ENCODE measurements around the gene ARHGAP8. TPM values are rescaled to one million over a fixed set of nuclear protein-coding genes. Genes with fewer than 3 reads are reported as not detected.

ARHGAP8 gene
- polyA plus RNA-seq, 2 of the 4 experiments (the other 2 are of a cell fraction) = 1.2 to 3.8 TPM

GRCh38 chr22:44884562-44884961 lies 132.2 kb downstream of the ARHGAP8 start:
- H3K9me3 ChIP-seq = no peaks in the 10 kb centered on the region
- no peak overlapping the region for H3K27ac ChIP-seq
- DNase-seq (ENCODE audit: low read depth in 1 of 2, low spot score in 1 of 2) (no peak), ATAC-seq (no peak), FAIRE-seq (no peak)
- no peak overlapping the region for H3K4me2 ChIP-seq
- CTCF ChIA-PET = no interaction called here
- POLR2A ChIA-PET = no interaction called here
- no peak overlapping the region for H3K4me3 ChIP-seq
- H3K4me1 ChIP-seq = no peaks in the 10 kb centered on the region
- TF ChIP-seq HMGXB4 (CRISPR knock-in tag; IDR thresholded peaks at IDR 0.05; ENCODE audit: borderline replicate concordance) = no peak
- WGBS (ENCODE audit: missing lambda C conversion rate) = 92% methylated on average over 1 of the region's 1 CpG

- no peak for TF ChIP-seq EHMT2 (IDR thresholded peaks at IDR 0.05; ENCODE audit: low read depth)
- TF ChIP-seq CHD4 (IDR thresholded peaks at IDR 0.05; ENCODE audit: borderline replicate concordance) = no peak
- peak in 1 of 2 experiments; percentile 48; a peak in 2 of 6 replicates for ATAC-seq
- ChIA-PET CTCF (interaction anchor here (0.9 kb wide), 1 partner anchor 65 kb away, joined by 3 read pairs; no protein-coding TSS in a partner anchor), POLR2A (no interaction called here)
- Histone ChIP-seq H3K4me1 (no peaks in the 10 kb centered on the region), H3K9me3 (no peaks in the 10 kb centered on the region), H3K27ac (no peak overlapping the region), H3K4me2 (no peak overlapping the region), H3K4me3 (no peak overlapping the region)
- no peak for FAIRE-seq
- 72% methylated on average over 13 of the region's 18 CpGs for WGBS (ENCODE audit: missing lambda C conversion rate)
- DNase-seq (ENCODE audit: low read depth in 1 of 2, low spot score in 1 of 2) = no peak
Observed at GRCh38 chr22:44884968-44885805, 132.8 kb downstream of the ARHGAP8 start.

GRCh38 chr22:44885806-44886360 lies 133.5 kb downstream of the ARHGAP8 start:
- ChIA-PET CTCF (interaction anchor here (0.9 kb wide), 1 partner anchor 66 kb away, joined by 3 read pairs; no protein-coding TSS in a partner anchor), POLR2A (no interaction called here)
- no peak for DNase-seq (ENCODE audit: low read depth in 1 of 2, low spot score in 1 of 2)
- no peak overlapping the region for H3K4me2 ChIP-seq
- H3K4me1 ChIP-seq = no peaks in the 10 kb centered on the region
- no peak overlapping the region for H3K4me3 ChIP-seq
- no peak for TF ChIP-seq SREBF2 (IDR thresholded peaks at IDR 0.05)
- no peak for TF ChIP-seq JUNB (IDR thresholded peaks at IDR 0.05)
- no peak for TF ChIP-seq TFCP2L1 (CRISPR knock-in tag; IDR thresholded peaks at IDR 0.05)
- TF ChIP-seq HES2 (IDR thresholded peaks at IDR 0.05) = no peak
- no peak for TF ChIP-seq HOXB5 (CRISPR knock-in tag; IDR thresholded peaks at IDR 0.05)
- FAIRE-seq = no peak
- no peak overlapping the region for H3K27ac ChIP-seq
- 81% methylated on average over 6 of the region's 14 CpGs for WGBS (ENCODE audit: missing lambda C conversion rate)
- no peak for ATAC-seq
- no peaks in the 10 kb centered on the region for H3K9me3 ChIP-seq

GRCh38 chr22:44887941-44888366 lies 135.6 kb downstream of the ARHGAP8 start:
- H3K4me1 ChIP-seq = no peaks in the 10 kb centered on the region
- ATAC-seq = no peak
- no peak for DNase-seq (ENCODE audit: low read depth in 1 of 2, low spot score in 1 of 2)
- no peaks in the 10 kb centered on the region for H3K9me3 ChIP-seq
- no peak overlapping the region for H3K4me2 ChIP-seq
- 87% methylated on average over 3 of the region's 16 CpGs for WGBS (ENCODE audit: missing lambda C conversion rate)
- H3K27ac ChIP-seq = no peak overlapping the region
- no peak for FAIRE-seq
- no peak overlapping the region for H3K4me3 ChIP-seq
- CTCF ChIA-PET = no interaction called here
- no peak for TF ChIP-seq SMC3 (IDR thresholded peaks at IDR 0.05)
- no peak for TF ChIP-seq FOSB (CRISPR knock-in tag; IDR thresholded peaks at IDR 0.05)
- TF ChIP-seq EHF (CRISPR knock-in tag; IDR thresholded peaks at IDR 0.05) = no peak
- TF ChIP-seq TFCP2L1 (CRISPR knock-in tag; IDR thresholded peaks at IDR 0.05) = no peak
- TF ChIP-seq BHLHE40 (IDR thresholded peaks at IDR 0.05; ENCODE audit: low read depth, low read length) = no peak
- no peak for TF ChIP-seq CBX8 (IDR thresholded peaks at IDR 0.05)
- no peak for TF ChIP-seq POLR2AphosphoS2 (conservative IDR thresholded peaks at IDR 0.05; ENCODE audit: low read length)
- POLR2A ChIA-PET = no interaction called here

Data from A549 (cell line).